DND-41 (cell line): ENCODE results near the gene NKX2-1.

Source experiments
- ATAC-seq: fragments of 200-7000 bp; cut with Tn5 transposase; 3 replicates; pipeline ENCODE4 v1.9.1; 2021; ENCODE audit warnings: low read depth; ENCODE audit not compliant: insufficient read depth
- DNase-seq: peaks from one replicate; pipeline ENCODE4 v3.0.0-alpha.2; 2020
- H2AFZ ChIP-seq: 2 replicates; pipeline ENCODE4 v1.6.0; 2012; ENCODE audit warnings: low read depth, low read length
- H3K27ac ChIP-seq: 2 replicates; pipeline ENCODE4 v1.5.1; 2012; ENCODE audit warnings: low read length, inconsistent platforms
- H3K27me3 ChIP-seq: fragments of 200-600 bp; sonication (generic); 2 replicates; pipeline ENCODE4 v1.6.0; 2012; ENCODE audit warnings: low read length, mild to moderate bottlenecking, inconsistent platforms; ENCODE audit not compliant: insufficient read depth, poor library complexity
- H3K36me3 ChIP-seq: 2 replicates; pipeline ENCODE4 v1.5.1; 2012; ENCODE audit warnings: low read length, inconsistent platforms; ENCODE audit not compliant: insufficient read depth
- H3K4me1 ChIP-seq: 2 replicates; pipeline ENCODE4 v1.5.1; 2012; ENCODE audit warnings: mild to moderate bottlenecking, low read length; ENCODE audit not compliant: insufficient read depth
- H3K4me2 ChIP-seq: 2 replicates; pipeline ENCODE4 v1.6.0; 2012; ENCODE audit warnings: mild to moderate bottlenecking, moderate library complexity, low read length, inconsistent platforms; ENCODE audit not compliant: insufficient read depth
- H3K4me3 ChIP-seq, 2 experiments: fragments of 200-600 bp in 1 of 2; shearing (Covaris generic) in 1 of 2; 2 replicates each; pipeline ENCODE4 v1.5.1; 2012 to 2016; ENCODE audit warnings: inconsistent platforms in 2 of 2, low read length in 2 of 2, mild to moderate bottlenecking in 2 of 2, low read depth in 1 of 2, moderate library complexity in 1 of 2
- H3K79me2 ChIP-seq: 2 replicates; pipeline ENCODE4 v1.6.0; 2012; ENCODE audit warnings: low read length, inconsistent platforms; ENCODE audit not compliant: insufficient read depth
- H3K9ac ChIP-seq: 2 replicates; pipeline ENCODE4 v1.6.0; 2012; ENCODE audit warnings: low read depth, mild to moderate bottlenecking, inconsistent platforms, low read length, moderate library complexity
- H3K9me3 ChIP-seq: 2 replicates; pipeline ENCODE4 v1.5.1; 2012; ENCODE audit warnings: low read length, moderate library complexity, mild to moderate bottlenecking, inconsistent platforms; ENCODE audit not compliant: insufficient read depth, severe bottlenecking
- H4K20me1 ChIP-seq: 2 replicates; pipeline ENCODE4 v1.6.0; 2012; ENCODE audit warnings: low read length; ENCODE audit not compliant: insufficient read depth
- CTCF ChIP-seq: IDR thresholded peaks from 2 replicates; pipeline ENCODE4 v1.5.1; 2012; ENCODE audit warnings: borderline replicate concordance, low read length, moderate library complexity, mild to moderate bottlenecking; ENCODE audit not compliant: poor library complexity, severe bottlenecking; ENCODE audit errors: extremely low read depth
- EZH2 ChIP-seq: IDR thresholded peaks from 3 replicates; pipeline ENCODE4 v1.6.1; 2012; ENCODE audit warnings: borderline replicate concordance, low read depth, mild to moderate bottlenecking, moderate library complexity, low read length, inconsistent platforms; ENCODE audit not compliant: severe bottlenecking

Gene NKX2-1

GRCh38 chr14:36498938-36499337 is 21.1 kb downstream of the NKX2-1 start:
- Histone ChIP-seq H3K9me3 (no peaks in the 10 kb centered on the region), H3K9ac (no peak overlapping the region), H3K36me3 (no peaks in the 10 kb centered on the region), H3K4me1 (no peaks in the 10 kb centered on the region), H3K4me3 (no peak overlapping the region), H2AFZ (no peak overlapping the region), H4K20me1 (no peaks in the 10 kb centered on the region), H3K4me2 (no peak overlapping the region), H3K79me2 (no peaks in the 10 kb centered on the region), H3K27ac (no peak overlapping the region), H3K27me3 (peaks cover 57% of the 10 kb centered on the region)
- no peak for TF ChIP-seq CTCF
- no peak for TF ChIP-seq EZH2
- ATAC-seq (no peak), DNase-seq (no peak)

- no peaks in the 10 kb centered on the region for H4K20me1 ChIP-seq
- TF ChIP-seq EZH2 (no peak), CTCF (no peak)
- H3K27me3 ChIP-seq: peaks cover 56% of the 10 kb centered on the region
- H3K36me3 ChIP-seq: no peaks in the 10 kb centered on the region
- no peak overlapping the region for H2AFZ ChIP-seq
- no peak for DNase-seq
- no peaks in the 10 kb centered on the region for H3K4me1 ChIP-seq
- H3K79me2 ChIP-seq: no peaks in the 10 kb centered on the region
- H3K4me3 ChIP-seq: no peak overlapping the region
- no peak overlapping the region for H3K4me2 ChIP-seq
- no peak overlapping the region for H3K9ac ChIP-seq
- H3K9me3 ChIP-seq: no peaks in the 10 kb centered on the region
- H3K27ac ChIP-seq: no peak overlapping the region
- ATAC-seq: no peak
Measured at GRCh38 chr14:36496346-36496745, 23.7 kb downstream of the NKX2-1 start.

- no peak for ATAC-seq
- Histone ChIP-seq H3K79me2 (no peaks in the 10 kb centered on the region), H3K27ac (no peak overlapping the region), H4K20me1 (no peaks in the 10 kb centered on the region), H3K36me3 (no peaks in the 10 kb centered on the region), H3K4me3 (no peak overlapping the region), H3K4me1 (no peaks in the 10 kb centered on the region), H2AFZ (no peak overlapping the region), H3K9ac (no peak overlapping the region), H3K27me3 (peaks cover 58% of the 10 kb centered on the region), H3K4me2 (no peak overlapping the region), H3K9me3 (no peaks in the 10 kb centered on the region)
- TF ChIP-seq CTCF: no peak
- no peak for TF ChIP-seq EZH2
- no peak for DNase-seq
Measured at GRCh38 chr14:36495666-36496065, 24.4 kb downstream of the NKX2-1 start.

- Histone ChIP-seq H2AFZ (no peak overlapping the region), H3K4me2 (no peak overlapping the region), H3K9me3 (no peaks in the 10 kb centered on the region), H3K27ac (no peak overlapping the region), H4K20me1 (no peaks in the 10 kb centered on the region), H3K9ac (no peak overlapping the region), H3K79me2 (no peaks in the 10 kb centered on the region), H3K27me3 (peaks cover 54% of the 10 kb centered on the region), H3K36me3 (no peaks in the 10 kb centered on the region), H3K4me1 (no peaks in the 10 kb centered on the region), H3K4me3 (no peak overlapping the region)
- DNase-seq (no peak), ATAC-seq (no peak)
- TF ChIP-seq EZH2: no peak
- no peak for TF ChIP-seq CTCF
Measured at GRCh38 chr14:36493761-36494160, 26.3 kb downstream of the NKX2-1 start.
